GM19240 (cell line): ENCODE data around the gene USH2A.
"Not testable (repeated sequence)": the region's sequence is repeated elsewhere in the genome, so short reads cannot be mapped to it uniquely, and the experiment has no call there.

Experiments
- DNase-seq: peaks from one replicate; pipeline ENCODE4 v3.0.0; 2011; ENCODE audit warnings: low spot score; ENCODE audit not compliant: insufficient read length

The USH2A gene

DNA sequence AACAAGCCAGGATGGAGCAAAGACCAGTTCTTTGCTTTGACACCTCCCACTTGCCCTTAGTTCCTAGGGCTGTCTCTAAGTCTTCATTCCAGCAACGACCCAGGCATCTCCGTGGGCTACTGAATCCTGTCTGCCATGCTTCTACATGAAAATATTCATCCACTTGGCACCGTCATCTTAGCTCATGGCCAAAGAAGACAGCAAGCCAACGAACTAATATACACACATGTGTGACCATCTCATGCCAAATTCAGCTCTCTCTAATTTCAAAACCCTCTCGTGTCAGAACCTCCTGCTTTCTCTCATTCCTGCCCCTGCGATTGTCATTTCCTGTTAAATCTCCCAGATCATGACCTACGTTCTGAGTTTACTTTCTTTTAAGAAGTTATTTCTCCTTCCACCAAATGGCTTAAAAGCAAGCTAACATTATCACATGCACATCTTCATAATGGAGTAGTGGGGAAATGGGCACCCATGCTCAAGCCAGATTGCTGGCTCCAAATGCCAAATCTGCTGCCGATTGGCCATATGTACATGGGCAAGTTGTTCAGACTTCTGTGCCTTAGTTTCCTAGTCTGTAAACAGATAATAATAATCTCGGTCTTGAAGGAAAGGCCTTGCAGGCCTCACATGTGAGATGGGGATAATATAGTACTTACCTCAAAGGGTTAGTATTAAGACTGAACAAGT lies 373.4 kb downstream of the USH2A start:
- no peak for DNase-seq

DNA sequence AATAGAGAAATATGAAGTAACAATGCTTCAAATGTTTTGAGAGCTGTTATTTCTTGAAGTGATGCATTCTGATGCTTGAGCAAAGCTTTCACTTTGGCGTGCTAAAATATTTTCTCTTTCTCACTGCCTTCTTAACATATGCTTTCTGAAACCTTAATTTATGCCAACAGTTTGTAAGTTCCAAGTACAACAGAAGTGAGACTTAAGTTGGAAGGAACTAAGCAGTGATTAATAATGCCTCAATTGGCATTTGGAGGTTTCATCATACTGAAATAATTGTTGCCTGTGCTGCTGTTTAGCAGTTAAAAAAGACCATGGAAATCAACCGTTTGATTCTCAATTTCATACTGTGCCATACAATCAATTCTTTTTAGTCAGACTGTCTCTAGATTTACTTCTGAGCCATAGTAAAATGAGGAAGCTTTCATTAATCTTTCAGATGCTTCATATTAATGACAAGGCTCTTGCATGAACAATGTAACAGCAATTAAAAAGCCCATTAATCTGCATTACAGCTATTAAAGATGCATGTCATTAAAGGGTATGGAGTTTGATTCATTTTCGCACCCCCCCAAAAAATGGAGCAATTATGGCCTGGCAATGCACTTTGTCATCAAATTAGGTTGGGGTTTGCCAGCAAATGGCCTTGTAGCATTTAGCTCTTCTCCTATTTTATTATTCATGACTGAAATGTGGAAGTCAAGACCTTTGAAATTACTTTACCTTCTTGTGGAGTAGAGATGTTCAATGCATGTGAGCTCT lies 375.3 kb downstream of the USH2A start:
- no peak for DNase-seq

DNA sequence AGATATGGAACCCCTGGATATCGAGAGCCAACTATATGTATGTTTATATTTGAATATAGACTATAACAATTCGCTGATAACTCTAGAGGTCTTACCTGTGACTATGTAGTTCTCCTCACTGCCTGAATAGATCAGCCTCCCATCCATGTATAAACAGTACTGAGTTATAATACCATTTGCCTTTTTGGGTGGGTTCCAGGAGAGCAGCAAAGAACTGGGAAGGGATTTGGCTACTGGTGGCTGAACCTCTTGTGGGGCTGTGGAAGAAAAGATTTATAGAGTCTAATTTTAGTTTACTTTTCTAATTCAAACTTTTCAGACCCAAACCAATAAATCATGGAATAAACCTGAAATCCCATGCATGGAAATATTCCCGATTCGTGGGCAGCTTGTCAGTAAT lies 376.9 kb downstream of the USH2A start:
- DNase-seq: no peak

DNA sequence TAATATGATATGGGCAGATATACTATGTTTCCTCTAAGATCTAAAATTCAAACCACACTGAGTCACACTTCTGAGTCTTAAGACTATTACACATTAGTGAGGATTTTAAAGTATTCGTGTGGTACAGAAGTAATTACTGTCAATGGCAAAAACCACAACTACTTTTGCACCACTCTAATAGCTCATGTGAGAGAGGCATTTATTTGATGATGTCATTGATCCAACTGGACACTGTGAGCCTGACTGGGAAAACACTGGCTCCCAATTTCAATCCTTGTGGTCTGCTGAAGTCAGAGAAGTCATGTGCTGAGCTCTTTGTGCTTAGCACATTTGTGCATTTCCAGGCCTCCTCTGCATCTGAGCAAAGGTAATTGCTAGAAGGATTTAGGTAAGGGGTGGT lies 377.8 kb downstream of the USH2A start:
- DNase-seq: no peak

DNA sequence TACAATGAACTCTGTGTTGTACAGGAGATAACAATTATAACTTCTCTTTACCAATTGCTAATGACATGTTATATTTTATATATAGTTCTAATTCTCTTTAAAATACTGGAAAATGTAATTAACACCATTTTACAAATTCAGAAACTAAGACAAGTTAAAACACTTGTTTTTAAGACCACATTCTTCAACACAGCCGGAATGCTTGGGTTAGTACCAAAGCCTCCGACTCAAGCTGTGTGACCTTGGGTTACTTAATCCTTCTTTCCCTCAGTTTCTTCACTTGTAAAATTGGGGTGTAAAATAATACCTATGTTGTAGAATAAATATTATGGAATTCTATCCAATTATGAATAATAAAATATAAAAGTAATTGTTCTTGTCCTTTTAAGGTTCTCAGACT lies 378.7 kb downstream of the USH2A start:
- DNase-seq: no peak

DNA sequence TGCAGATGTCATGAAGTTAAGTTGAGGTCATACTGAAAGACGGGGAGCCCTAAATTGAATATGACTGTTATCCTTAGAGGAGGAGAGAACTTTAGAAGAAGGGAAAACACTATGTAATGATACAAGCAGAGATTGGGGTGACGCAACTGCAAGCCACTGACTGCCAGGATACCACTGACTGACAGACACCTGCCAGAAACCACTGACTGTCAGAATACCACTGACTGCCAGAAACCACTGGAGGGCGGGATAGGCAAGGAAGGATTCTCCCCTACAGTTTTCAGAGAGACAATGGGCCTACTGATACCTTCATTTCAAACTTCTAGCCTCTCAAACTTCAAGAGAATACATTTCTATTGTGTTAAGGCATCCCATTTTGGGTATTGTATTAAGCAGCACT lies 388.7 kb downstream of the USH2A start:
- no peak for DNase-seq

DNA sequence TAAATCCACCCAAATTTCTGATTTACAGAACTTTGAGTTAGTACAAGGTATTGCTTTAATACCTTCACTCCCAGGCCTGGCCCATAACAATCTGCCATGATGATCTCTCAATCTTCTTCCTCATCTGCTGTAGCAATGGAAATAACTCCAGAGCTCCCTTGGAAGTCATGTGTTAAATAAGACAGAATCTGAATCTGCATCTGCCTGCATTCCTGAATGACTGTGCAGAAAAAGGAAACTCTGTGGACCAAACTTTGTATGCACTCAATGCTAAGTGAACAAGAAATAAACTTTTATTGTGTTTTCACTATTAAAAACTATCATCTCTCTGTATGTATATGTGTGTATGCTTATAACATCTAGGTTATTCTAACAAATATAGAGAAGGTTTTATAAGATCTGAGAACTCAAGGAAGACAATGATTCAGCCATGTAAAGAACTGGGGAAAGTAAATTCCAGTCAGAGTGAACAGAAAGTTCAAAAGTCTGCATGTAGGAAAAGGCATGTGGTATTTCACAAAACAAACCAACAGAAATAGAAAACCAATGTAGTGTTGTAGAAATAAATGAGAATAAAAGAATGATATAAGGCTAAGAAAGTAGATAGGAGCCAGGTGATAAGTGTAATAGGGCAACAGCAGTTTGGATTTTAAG lies 390.2 kb downstream of the USH2A start:
- DNase-seq: no peak

DNA sequence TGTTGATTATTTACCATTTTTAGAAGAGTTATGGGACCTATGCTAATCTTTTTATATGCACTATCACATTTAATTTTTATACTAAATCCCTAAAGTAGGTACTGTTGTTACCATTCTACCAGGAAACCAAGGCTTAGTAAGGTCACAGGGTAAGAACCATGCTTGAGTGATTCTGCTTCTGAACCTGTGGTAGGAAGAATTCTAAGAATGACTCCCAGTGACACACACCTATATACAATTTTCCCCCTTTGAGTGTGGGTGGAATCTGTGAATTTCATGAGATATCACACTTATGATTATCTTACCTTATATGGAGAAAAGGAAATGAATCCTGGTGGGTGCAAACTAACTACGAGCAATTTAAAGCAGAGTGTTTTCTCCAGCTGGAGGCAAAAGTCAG lies 391.0 kb downstream of the USH2A start:
- no peak for DNase-seq

DNA sequence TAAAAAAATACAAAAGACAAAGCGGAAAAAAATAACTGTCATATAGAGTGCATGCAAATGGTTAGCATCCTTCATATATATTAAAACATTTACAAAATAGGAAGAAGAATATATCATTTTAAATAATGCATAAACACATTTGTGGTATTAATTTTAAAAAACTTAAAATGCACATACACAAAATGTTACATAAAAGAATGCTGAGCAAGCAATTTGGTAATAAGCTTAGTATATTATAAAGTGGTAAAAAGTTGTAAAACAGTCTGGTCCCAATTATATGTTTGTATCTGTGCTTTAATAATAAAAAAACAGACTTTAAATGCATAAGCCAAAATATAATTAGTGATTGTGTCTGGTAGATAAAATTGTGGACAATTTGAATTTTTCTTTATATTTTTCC lies 394.6 kb downstream of the USH2A start:
- no peak for DNase-seq

DNA sequence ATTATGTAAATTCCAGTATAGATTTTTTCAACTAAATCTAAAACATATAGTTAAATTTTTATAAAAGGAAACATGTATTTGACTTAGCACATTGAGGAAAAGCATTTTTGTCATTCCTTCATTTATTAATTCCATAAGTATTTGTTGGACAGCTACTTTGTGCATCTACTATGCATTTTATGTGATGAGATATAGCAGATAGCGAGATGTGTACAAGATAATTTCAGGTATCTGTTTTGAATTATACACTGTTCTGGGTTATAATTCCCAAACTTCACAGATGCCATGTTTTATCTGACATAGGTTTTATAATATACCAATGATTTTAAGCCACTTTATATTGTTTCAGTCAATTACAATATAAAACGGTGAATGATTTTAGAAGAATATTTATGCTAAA lies 398.7 kb downstream of the USH2A start:
- no peak for DNase-seq

DNA sequence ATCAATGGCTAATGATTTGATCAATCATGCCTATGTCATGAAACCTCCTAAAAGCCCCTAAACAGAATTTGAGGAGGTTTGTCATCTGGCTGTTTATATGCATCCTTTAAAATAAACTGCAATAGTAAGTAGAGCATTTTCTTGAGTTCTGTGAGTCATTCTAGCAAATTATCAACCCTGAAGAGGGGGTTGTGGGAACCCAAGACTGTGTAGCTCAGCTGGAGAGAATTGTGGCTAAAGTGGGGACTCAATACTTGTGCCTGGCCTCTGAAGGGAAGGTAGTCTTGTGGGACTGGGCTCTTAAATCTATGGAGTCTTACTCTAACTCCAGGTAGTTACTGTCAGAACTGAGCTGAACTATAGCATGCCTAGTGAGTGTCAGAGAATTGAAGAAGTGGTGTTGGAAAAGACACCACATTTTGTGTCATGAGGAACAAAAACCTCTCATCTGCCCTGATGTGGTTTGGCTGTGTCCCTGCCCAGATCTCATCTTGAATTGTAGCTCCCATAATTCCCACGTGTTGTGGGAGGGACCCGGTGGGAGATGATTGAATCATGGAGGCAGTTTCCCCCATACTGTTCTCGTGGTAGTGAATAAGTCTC lies 402.4 kb downstream of the USH2A start:
- DNase-seq: no peak

DNA sequence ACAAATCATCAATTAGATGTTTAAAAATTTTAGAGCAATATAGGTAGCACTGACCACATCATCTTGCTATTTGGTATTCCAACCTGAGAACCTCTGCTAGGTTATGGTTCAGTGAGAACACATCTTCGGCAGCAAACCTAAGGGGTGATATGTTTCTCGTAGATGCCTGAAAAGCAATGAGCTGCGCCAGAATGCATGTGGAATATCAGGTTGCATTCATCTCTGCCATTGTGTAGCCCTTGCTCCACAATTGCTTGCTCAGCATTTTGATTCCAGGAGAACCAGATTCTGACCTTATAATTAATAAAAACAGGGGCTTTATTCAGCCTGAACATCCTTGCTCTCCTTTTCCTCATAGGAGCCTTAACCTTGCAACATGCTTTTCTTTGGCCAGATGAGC lies 408.1 kb downstream of the USH2A start:
- no peak for DNase-seq

DNA sequence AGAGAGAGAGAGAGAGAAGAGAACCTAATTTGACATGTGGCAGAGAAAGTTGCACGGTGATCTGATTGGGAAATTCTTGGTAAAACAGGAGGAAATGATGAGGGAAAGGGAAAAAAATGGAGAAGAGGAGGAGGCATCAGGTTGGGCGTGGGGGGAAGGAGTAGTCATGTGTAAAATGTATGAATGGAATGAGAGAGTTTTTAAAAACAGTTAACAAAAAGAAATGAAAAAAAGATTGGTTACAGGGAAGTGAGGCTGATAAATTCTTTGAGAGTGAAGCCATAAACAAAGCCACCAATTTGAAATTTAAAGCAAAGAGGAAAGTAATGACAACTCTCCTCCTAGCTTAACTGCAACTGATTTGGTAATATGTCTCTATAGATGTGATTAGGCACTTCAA lies 409.2 kb downstream of the USH2A start:
- DNase-seq: no peak

DNA sequence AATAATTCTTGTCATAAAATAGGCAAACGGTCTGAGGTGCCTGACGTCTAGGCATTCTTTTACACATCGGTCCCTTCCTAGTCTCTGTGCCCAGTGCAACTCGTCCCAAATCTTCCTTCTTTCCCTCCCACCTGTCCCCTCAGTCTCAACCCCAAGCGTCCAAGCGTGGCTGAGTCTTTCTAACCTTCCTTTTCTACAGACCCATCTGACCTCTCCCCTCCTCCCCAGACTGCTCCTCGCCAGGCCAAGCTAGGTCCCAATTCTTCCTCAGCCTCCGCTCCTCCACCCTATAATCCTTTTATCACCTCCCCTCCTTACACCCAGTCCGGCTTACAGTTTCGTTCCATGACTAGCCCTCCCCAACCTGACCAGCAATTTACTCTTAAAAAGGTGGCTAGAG lies 413.8 kb downstream of the USH2A start:
- DNase-seq: not testable (repeated sequence)

DNA sequence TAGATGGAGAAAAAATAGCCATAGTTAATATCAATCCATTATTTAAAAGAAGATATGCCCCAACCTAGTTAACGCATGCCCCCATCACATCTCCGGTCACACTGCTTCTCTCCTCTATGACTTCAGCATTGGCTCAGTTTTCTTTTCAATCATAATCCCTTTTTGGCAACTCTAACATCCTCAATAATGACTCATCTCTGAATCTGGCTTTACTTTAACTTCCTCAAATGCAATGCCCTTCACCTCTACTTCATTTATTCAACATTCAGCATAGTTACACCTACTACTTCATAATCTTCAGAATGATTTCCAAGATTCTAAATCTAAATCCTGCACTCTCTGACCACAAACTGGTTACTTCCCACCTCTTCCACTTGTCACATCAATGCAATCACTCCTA lies 417.3 kb downstream of the USH2A start:
- DNase-seq: no peak

DNA sequence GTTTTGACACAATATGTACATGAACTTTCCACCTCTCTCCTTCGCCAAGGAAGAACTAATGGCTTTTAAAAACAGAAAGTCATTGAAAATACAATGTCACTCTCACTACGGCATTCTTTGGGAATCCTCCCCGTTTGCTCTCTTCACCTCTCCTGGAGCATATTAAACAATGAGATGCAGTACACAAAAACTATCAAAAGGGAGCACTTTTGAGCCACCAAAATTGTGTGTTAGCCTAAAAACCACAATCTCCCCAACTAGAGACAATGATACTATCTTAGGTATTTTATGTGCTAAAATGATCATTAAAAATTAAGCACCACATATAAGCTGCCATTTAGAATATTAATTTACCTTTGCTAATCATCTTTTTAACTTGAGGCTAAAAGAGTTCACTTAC lies 430.6 kb downstream of the USH2A start:
- DNase-seq: no peak

DNA sequence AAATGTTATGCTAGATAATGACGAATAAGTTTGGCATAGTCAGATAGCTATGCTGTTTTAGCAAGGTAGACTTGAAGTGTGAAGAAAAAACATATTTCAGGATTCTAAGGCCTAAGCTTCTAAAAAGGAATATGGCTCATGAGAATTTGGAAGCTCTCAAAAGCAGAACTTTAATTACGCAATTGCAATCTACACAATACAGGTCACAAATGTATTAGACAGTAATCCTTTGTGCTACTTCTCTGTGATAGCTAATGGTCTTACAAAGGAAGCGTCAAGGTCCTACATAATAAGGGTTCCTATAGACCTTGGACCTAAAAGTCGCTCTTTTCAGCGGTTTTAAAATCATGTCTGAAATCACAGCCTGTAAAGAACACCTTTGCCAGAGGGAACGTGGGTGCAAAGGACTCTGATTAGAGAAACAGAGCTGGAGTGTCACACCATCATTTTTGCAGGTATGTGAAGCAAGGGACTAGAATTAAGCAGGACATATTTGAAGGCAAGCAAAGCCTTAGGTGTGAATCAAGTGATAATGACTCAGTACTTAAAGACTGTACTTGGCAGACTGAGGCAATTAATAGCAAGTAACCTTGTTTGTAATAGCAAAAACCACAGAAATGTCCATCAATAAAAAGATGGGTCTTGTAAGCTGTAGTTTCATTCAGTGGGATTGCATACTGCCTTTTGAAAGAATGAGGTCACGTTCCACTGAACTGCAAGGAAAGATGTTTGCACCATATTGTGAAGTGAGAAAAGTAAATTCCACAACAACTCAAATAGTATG lies 436.0 kb downstream of the USH2A start:
- DNase-seq: no peak

DNA sequence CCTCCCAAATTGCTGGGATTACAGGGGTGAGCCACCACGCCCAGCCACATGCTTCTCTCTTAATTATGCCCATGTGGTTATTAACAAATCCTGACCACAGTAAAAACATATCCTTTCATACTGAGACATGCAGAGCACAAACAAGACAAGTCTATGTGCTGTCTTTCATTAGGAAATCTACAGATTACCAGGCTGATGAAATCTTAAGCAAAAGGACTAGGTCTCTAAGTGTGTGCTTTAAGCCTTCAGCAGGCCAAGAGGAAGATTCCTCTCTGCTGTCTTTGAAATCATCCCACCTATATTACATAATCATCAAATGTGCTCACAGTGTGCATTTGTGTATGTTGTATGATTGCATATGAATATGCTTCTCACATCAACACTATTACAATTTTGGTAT lies 436.8 kb downstream of the USH2A start:
- DNase-seq: no peak

DNA sequence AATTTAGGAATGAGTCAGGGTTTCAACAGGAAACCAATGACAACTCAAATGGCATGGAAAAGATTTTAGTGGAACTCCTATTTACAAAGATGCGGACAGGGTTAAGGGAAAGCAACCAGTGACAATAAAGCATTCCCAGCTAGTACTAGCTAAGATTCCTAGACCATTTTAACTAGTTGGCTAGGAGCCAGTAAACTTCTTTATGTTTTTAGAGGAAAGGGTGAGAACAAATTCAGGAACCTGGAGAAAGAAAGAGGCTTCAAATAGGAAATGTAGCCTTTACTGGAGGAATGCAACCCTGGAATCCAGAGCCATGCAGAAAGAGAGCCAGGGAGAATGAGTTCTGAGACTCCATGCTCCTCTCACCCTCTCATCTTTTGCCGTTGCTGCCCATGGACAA lies 439.6 kb downstream of the USH2A start:
- DNase-seq: no peak

DNA sequence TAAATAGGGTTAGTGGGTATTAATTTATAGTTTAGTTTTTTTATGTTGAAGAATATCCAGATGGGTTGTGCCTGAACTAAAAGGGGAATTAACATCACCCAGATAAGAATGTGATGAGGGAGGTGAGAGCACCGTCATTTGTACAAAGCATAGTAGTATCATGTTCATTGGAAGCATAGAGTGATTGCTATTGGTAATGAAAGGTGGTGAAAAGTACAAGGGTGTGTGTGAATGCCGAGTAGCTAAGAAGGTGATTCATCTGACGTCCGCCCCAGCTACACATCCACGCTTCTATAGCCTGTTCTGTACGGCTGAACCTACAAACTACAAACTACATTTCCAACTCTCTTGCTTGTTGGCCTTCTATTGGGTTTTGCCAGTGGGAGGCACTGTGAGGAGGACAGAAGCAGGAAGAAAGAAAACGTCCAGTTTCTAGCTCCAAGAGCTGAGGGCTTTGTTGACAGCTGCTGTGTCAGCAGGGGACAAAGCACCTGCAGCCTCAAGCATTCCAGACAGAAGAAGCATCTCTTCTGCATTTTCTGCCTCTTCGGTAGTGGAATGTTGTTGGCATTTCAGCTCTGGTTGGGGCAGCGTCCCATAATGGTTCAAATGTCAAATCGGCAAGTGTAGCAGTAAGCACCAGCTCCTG lies 451.3 kb downstream of the USH2A start:
- no peak for DNase-seq

DNA sequence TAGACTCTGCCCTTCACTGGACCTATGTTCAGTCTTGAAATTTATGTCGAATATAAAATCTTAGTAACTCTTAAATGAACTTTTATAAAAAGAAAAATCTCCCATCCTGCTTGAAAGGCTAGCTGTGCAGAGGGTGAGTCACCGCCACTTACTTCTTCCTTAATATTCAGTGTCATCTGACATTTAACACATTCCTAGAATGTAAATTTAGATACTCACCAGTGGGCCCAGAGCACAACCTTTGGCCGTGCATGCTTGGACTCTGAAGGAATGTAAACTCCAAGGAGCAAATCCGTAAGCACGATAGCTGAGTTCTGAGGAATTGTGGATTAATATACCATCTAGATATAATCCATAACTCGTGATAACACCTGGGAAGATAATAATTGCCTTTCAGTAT lies 452.8 kb downstream of the USH2A start:
- DNase-seq: no peak
